ENCODE results near the gene GATA2.

Gene GATA2

DNA sequence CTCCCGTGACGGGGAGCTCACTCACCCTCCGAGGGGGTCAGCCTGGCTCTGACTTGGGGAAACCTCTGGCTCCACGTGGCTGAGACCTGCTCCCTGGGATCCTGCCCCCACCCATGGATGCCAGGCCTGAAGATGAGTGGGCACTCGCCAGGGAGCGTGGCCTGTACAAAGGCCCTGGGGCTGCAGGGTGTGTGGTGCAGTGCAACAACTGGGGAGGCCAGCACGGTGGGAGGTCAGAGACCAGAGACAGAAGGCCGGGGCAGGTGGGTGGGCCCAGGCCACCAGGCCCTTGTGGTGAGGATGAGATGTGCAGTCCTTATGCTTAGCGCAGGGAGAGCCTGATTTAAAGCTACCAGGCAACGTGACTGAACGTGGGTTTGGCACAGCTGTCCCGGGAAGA, 31.3 kb downstream of the GATA2 start:
- ChIA-PET CTCF (interaction anchor here (1.1 kb wide), 1 partner anchor 156 kb away, joined by 3 read pairs; no protein-coding TSS in a partner anchor), POLR2A (ENCODE audit: low non-redundant PET) (interaction anchor here (0.5 to 0.6 kb wide), 2 partner anchors 31 to 1165 kb away, joined by 4 to 12 read pairs; no protein-coding TSS in a partner anchor)
- TF ChIP-seq, protein P1, sequence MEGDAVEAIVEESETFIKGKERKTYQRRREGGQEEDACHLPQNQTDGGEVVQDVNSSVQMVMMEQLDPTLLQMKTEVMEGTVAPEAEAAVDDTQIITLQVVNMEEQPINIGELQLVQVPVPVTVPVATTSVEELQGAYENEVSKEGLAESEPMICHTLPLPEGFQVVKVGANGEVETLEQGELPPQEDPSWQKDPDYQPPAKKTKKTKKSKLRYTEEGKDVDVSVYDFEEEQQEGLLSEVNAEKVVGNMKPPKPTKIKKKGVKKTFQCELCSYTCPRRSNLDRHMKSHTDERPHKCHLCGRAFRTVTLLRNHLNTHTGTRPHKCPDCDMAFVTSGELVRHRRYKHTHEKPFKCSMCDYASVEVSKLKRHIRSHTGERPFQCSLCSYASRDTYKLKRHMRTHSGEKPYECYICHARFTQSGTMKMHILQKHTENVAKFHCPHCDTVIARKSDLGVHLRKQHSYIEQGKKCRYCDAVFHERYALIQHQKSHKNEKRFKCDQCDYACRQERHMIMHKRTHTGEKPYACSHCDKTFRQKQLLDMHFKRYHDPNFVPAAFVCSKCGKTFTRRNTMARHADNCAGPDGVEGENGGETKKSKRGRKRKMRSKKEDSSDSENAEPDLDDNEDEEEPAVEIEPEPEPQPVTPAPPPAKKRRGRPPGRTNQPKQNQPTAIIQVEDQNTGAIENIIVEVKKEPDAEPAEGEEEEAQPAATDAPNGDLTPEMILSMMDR (conservative IDR thresholded peaks at IDR 0.05; ENCODE audit: low read depth), result no peak
- no peak for DNase-seq (ENCODE audit: low spot score)
- no peak overlapping the region for H3K27ac ChIP-seq

GRCh38 chr3:128459461-128459820, 33.6 kb downstream of the GATA2 start:
- TF ChIP-seq, protein P1 (conservative IDR thresholded peaks at IDR 0.05; ENCODE audit: low read depth), result no peak
- CTCF ChIA-PET, result interaction anchor here (0.6 to 1.1 kb wide), 4 partner anchors 9 to 937 kb away, joined by 3 to 4 read pairs (median 3); no protein-coding TSS in a partner anchor

DNA sequence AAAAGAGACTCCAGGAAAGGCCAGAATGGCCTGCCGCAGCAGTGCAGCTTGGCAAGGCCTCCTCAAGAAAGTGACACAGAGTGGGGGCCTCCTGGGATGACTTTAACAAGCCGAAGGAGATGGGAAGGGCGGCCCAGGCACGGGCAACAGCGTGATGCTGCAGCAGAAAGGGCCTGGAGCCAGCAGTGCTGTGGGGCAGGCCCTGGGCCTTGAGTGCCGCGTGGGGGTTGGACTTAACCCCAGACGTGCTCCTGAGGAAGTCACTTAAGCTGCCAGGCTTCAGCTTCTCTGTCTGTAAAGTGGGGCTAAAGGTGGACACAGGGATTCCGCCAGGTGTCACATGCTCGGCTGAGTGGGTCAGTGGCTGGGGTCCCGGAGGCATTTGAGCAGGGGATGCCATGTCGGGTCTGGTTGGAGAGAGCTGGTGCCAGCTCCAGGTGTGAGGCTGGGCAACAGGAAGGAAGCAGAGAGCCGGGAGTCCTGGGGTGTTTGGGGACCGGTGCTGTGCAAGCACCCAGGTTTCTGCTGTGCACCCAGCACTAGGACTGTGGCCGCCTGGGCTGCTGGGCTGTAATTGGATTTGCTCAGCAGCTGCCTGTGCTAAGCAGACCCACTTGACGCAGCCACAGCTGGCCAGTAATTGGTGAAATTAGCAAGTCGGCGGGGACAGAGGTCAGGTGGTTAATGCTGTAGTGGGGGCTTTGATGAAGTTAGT, 34.1 kb downstream of the GATA2 start:
- ChIA-PET CTCF (interaction anchor here (0.6 to 1.1 kb wide), 3 partner anchors 9 to 938 kb away, joined by 3 read pairs; no protein-coding TSS in a partner anchor), POLR2A (ENCODE audit: low non-redundant PET) (no interaction called here)
- DNase-seq (ENCODE audit: low spot score), result no peak
- TF ChIP-seq, protein P1 (conservative IDR thresholded peaks at IDR 0.05; ENCODE audit: low read depth), result no peak
- H3K27ac ChIP-seq, result no peak overlapping the region

More at GRCh38 chr3:128459461-128459820, 33.6 kb downstream of the GATA2 start:
- DNase-seq (ENCODE audit: low spot score), result no peak
- H3K27ac ChIP-seq, result no peak overlapping the region
- POLR2A ChIA-PET (ENCODE audit: low non-redundant PET), result no interaction called here

DNA sequence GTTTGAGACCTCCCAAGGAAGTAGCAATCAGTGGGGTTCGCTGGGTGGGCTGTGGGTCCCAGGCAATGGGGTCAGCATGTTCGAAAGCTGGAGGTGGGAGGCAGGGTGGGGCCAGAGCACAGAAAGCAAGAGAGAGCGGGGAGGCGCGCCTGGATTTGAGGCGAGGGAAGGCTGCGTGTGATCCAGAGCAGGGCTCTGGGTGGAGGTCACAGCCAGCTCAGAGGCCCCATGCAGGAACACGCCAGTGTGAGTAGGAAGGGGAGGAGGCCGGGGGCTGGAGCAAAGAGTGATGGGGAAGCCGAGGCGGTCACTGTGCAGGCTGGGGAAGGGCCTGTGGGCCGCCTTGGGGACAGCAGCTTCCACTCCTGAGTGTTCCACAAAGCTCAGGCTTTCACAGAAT, 35.1 kb downstream of the GATA2 start:
- TF ChIP-seq, protein P1 (conservative IDR thresholded peaks at IDR 0.05; ENCODE audit: low read depth), result no peak
- DNase-seq (ENCODE audit: low spot score), result no peak
- ChIA-PET CTCF (no interaction called here), POLR2A (ENCODE audit: low non-redundant PET) (no interaction called here)
- no peak overlapping the region for H3K27ac ChIP-seq

GRCh38 chr3:128456776-128457715, 36.0 kb downstream of the GATA2 start:
- CTCF ChIA-PET, result interaction anchor here (0.6 kb wide), 1 partner anchor 286 kb away, joined by 3 read pairs; no protein-coding TSS in a partner anchor
- TF ChIP-seq, protein P1 (conservative IDR thresholded peaks at IDR 0.05; ENCODE audit: low read depth), result no peak
- POLR2A ChIA-PET (ENCODE audit: low non-redundant PET), result no interaction called here
- no peak overlapping the region for H3K27ac ChIP-seq
- DNase-seq (ENCODE audit: low spot score), result no peak
